GM18951 (cell line): ENCODE results near the gene SPACDR.

ENCODE experiments used
- POLR2A ChIP-seq: IDR thresholded peaks from 4 replicates; pipeline ENCODE4 v1.6.1; 2011; ENCODE audit warnings: mild to moderate bottlenecking; ENCODE audit not compliant: insufficient read length, insufficient read depth; ENCODE audit errors: extremely low read depth
- in situ Hi-C: fragments of 300-500 bp; cut with MboI; formaldehyde crosslinking; loops from one replicate; pipeline ENCODE4 v1.12.0; 2022; ENCODE audit warnings: low sequenced_read_pairs, mixed read lengths, inconsistent platforms; ENCODE audit not compliant: unreplicated experiment

The SPACDR gene

DNA sequence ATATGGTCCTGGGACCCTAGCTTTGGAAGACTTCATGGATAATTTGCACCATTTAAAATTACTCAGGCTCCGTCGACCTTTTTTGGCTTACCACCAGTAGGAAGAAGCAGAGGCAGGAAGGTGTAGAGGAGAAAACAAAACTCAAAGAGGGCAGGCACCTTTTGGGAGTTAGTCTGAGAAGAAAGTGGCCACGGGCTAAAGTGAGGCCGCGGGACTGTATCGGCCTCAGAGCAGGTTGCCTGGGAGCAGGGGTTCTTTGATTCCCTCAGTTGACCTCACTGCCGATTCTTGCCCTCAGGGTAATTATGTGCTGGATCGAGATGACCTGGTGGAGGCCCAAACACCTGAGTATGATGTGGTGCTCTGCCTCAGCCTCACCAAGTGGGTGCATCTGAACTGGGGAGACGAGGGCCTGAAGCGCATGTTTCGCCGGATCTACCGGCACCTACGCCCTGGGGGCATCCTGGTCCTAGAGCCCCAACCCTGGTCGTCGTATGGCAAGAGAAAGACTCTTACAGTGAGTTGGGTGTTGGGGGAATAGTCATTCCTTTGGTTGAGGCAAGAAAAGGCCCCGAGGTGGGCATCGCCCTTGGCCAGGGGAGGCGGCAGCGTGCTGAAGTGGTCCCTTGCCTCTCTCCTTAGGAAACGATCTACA, 31.3 kb downstream of the SPACDR start:
- TF ChIP-seq POLR2A: no peak
- in situ Hi-C loops: no loop called here

DNA sequence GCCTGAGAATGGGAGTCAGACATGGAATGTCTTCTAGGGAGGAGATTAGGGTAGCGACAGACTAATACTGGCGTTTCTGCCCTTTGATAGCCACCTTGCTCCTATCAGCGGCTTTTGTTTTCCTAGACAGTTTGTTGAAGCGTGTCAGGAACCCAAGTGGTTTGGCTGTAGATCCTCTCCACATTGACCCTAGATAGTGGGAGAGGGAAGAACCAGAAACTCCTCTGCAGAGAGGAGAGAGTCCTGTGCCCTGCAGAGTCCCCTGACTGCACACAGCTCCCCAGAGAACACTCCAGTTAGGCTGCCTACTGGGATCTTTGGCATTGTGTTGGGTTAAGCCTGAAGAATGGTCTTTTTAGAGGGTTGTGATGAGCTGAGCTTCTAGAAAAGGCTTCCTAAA, 32.0 kb downstream of the SPACDR start:
- in situ Hi-C loops: no loop called here
- no peak for TF ChIP-seq POLR2A

DNA sequence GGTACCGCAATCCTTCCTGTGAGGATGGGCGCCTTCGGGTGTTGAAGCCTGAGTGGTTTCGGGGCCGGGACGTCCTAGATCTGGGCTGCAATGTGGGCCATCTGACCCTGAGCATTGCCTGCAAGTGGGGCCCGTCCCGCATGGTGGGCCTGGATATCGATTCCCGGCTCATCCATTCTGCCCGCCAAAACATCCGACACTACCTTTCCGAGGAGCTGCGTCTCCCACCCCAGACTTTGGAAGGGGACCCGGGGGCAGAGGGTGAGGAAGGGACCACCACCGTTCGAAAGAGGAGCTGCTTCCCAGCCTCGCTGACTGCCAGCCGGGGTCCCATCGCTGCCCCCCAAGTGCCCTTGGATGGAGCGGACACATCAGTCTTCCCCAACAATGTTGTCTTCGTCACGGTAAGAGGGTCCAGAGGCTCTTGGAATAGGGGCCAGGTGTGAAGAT, 32.7 kb downstream of the SPACDR start:
- TF ChIP-seq POLR2A: no peak
- in situ Hi-C loops: no loop called here

DNA sequence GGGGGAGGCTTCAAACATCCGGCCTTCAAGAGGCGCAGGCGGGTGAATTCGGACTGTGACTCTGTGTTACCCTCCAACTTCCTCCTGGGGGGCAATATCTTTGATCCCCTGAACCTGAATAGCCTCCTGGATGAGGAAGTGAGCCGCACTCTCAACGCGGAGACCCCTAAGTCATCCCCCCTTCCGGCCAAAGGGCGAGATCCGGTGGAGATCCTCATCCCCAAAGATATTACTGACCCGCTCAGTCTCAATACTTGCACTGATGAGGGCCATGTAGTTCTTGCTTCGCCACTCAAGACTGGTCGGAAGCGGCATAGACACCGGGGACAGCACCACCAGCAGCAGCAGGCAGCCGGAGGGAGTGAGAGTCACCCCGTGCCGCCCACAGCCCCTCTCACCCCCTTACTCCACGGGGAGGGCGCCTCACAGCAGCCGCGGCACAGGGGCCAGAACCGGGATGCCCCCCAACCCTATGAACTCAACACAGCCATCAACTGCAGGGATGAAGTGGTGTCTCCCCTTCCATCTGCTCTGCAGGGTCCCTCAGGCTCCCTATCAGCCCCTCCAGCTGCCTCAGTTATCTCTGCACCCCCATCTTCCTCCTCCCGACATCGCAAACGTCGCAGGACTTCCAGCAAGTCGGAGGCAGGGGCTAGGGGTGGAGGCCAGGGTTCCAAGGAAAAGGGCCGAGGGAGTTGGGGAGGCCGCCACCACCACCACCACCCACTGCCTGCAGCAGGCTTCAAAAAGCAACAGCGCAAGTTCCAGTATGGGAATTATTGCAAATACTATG, 33.4 kb downstream of the SPACDR start:
- TF ChIP-seq POLR2A: no peak
- in situ Hi-C loops: no loop called here

DNA sequence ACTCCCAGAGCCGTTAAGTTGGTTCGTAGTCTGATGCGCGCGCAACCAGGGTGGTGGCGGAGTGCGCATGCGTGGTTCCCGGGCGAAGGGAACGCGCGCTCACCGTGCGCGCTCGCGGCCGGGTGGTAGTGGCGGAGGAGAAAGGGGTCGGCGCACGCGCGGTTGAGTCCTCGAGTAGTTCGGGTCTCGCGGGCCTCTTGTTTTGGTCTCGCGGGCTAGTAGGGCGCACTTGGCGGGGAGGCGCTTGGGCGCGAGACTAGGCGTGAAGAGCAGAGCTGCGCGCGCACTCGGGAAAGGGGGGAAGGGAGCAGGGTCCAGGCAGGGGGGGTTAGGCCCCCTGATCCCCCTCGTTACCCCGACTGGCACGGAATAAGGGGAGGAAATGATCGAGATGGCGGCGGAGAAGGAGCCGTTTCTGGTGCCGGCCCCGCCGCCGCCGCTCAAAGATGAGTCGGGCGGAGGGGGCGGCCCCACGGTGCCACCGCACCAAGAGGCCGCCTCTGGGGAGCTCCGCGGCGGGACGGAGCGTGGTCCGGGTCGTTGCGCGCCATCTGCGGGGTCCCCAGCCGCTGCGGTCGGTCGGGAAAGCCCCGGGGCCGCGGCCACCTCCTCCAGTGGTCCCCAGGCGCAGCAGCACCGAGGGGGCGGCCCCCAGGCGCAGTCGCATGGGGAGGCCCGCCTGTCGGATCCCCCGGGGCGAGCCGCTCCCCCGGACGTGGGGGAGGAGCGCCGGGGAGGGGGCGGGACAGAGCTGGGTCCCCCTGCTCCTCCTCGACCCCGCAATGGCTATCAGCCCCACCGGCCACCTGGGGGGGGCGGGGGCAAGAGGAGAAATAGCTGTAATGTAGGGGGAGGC, 34.2 kb downstream of the SPACDR start, which contains the start of gene MEPCE:
TSS of gene MEPCE (plus strand) at position 195 of the 856 bp plus-strand sequence. CDS start at position 383, 188 bp downstream.
- in situ Hi-C loops: no loop called here
- TF ChIP-seq POLR2A: peak; percentile 50

DNA sequence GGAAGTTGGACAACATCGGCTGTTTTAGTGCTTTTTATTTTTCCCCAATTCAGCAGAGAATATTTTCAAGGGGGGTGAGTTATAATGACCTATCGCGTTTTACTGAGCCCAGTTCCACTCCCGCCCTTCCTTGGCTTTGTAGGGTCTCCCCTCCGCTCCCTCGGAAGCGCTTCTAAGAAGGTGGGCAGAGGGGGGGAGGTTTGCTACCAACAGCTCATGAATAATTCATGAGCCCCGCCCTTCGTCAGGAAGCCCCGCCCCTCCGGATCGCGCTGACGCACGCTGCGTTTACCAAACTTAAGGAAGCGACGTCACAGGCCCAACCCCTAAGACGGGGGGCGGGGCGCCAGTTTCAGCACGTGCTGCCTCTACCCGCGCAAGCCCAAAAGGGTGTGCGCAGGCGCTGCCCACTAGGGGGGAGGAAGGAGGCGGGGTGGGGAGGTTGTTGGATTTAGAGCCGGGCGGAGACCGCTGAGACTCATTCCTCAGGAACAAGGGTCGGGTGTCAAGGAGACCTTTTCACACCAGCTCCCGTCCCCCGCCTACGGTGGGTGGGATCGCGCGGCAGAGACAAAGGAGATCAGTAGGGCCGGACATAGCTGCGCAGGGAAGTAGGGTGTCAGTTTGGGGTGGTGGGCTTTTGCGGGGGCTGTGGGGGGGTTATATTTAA, 35.0 kb downstream of the SPACDR start:
- in situ Hi-C loops: no loop called here

DNA sequence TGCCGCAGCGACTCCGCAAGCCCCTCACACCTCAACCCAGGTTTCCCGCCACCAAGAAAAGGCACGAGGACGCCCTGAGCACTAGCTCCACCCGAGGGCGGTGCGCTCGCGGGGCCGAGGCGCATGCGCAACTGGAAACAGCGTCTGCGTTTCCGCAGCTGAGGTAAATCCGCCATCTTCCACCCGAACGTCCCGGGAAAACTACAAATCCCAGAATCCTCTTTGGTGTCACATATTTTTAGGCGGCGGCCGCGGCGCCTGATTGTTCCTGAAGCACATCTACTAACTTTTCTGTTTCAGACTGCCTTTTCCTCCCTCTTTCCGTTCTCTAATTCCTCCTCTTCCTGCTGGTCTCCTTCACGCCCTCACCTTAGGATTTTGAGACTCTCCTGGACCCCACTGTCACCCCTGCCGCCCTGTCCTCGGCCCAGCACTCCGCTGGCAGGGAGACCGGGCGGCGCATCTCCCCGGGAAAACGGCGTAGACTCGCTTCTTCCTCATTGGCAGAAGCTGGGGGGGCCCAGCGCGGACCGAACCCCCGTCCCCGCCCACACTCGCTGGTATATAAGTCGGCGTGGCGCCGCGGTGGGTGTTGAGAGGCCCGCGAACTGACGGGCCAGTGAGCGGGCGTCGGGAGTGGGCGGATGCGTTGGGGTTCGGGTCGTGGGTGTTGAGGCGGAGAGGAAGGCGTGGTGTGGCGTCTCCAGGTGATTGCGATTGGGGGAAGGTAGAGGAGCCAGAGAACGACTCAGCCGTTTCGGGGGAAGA, 35.7 kb downstream of the SPACDR start, which contains the start of gene ZCWPW1:
TSS of gene ZCWPW1 (minus strand) at position 505 of the 768 bp plus-strand sequence. CDS start 8,054 bp downstream, outside the sequence.
- TF ChIP-seq POLR2A: peak; percentile 100
- in situ Hi-C loops: no loop called here

More for the DNA sequence above, 35.0 kb downstream of the SPACDR start:
- peak; percentile 91 for TF ChIP-seq POLR2A

DNA sequence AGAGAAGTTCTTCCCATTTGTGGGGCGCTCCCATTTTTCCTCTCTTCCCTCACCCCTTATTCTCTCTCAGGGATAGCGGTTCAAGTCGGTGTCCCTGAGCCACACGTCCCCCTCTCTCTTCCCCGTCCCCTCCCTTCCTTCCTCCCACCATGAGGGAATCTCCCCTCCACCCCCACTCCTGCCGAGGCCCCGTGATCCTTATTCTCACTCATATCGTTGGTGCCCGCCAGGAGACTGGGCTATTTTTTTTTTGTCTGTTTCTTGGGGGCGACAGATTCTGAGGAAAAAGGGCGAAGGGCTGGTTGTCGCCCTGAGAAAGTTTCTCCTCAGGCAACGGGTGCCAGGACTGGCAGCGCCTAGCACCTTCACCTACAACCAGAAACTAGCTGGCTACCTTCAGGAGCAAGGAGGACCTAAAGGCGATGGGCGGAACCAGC, 36.3 kb downstream of the SPACDR start:
- no peak for TF ChIP-seq POLR2A
- in situ Hi-C loops: no loop called here

DNA sequence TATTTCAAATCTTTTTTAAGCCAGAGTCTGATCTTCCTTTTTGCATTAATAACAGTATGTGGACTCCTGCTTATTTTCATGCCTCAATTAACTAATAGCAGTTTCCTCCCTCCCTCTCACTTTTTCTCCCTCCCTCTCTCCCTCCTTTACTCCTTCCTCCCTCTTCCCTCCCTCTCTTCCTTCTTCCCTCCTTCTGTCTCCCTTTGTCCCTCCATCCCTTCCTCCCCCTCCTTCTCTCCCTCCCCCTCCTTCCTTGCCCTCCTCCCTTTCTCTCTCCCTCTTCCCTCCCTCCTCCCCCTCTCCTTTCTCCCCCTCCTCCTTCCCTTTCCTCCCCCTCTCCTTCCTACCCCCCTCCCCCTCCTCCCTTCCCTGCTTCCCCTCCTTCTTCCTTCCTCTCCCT, 37.5 kb downstream of the SPACDR start:
- in situ Hi-C loops: no loop called here
- no peak for TF ChIP-seq POLR2A

DNA sequence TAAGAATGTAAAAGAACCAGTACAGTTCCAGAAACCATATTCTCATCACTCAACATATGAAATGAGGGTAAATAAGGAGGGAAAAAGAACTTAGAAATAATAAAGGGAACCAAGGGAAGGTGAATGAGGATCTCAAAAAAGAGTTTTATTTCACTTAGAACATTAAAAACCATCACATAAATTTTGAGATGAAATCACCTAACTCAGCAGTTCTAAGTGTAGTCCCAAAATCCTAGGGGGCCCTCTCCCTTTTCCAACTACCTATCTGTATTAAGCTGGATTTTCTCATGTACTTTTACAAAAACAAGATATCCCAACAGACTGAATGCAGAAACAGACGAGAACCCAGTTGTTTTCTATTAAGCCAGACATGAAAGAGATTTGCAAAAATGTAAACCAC, 38.7 kb downstream of the SPACDR start:
- in situ Hi-C loops: no loop called here

DNA sequence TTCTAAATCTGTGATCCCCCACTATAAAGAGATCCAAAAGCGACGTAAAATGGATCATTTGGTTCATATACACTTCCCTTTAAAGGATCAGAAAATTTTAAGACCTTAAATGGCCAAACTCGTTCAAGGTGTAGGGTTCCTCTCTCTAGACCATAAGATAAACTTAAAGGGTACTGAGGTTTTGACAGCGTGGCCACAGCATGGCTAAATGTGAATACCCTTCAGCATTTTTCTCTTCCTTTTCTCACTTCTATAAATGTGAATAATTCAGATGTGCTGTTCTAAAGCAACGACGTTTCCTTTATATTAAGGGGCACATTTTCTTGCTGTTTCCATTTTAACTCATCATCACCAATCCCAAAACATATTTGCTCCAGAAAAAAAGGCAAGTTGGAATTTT, 40.7 kb downstream of the SPACDR start:
- in situ Hi-C loops: no loop called here
- no peak for TF ChIP-seq POLR2A

More for the DNA sequence above, 38.7 kb downstream of the SPACDR start:
- no peak for TF ChIP-seq POLR2A
